ENCODE results near the gene MOB4.
A peak's percentile ranks its signal among the peaks of the same experiment; 100 is the strongest.
"Not testable (repeated sequence)": the region's sequence is repeated elsewhere in the genome, so short reads cannot be mapped to it uniquely, and the experiment has no call there.

MOB4 gene

DNA sequence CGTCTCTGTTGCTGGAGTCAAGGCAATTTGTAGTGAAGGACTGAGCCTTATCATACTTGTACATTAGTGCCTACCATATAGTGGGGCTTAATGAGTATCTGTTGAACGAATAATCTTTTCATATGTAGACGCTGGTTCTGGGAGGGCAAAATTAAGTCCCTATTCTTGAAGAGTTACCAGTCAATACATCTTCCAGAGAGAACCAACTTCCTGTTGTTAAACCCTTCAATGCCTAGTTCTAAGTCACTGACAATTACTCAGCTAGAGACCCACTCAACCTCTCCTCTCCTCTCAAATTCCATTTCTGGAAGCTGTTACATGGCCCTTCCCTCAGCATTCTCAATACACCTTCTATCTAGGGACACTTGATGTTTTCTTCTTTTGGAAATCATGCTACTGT lies 1.1 kb upstream of the MOB4 start:
- peak; percentile 21 for DNase-seq (ENCODE audit: low read depth)

DNA sequence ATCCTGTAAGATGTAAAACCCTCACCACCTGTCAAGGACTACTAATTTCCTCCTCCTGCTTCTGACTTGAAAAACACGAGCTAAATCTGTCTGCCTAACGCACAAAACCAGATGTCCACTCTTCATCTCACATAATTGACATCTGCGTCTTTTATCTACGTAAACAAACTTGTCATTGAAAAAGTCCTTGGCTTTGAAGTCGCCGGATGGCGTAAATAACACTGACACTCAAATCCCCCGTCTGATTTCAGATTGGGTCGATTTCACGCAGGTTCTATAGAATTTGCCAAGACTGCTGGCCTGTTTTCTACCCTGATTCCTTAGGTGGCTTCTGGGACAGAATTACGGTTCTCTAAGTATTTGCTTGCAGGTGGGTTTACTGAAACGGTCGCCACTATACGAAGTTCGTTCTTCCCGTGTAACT lies 539 bp upstream of the MOB4 start:
- no peak for DNase-seq (ENCODE audit: low read depth)

- peak; percentile 52 for DNase-seq (ENCODE audit: low read depth)
These were observed 511 bp downstream of the MOB4 start for GRCh38 chr2:197516393-197516761.

DNA sequence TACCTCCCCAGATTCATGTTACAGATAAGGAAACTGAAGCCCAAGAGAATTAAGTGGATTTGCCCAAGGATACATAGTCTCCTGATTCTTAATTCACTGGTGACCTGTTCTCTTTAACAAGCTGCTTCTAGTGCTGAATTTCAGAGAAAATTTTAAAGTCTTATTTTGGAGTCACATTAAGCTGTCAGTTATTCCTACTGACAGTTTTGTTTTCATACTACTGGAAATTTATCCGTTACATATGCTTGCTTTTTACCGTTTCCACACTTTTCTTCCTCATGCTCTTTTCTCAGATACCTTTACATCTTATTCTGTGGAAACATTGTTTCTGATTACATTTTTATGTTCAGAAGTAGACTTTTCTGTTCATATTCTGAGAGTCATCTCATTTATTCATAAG lies 1.3 kb downstream of the MOB4 start:
- DNase-seq (ENCODE audit: low read depth): no peak

- peak; percentile 37 for DNase-seq (ENCODE audit: low read depth)
These were observed 22.5 kb downstream of the MOB4 start for GRCh38 chr2:197538412-197538811.

- DNase-seq (ENCODE audit: low read depth): no peak
These were observed 23.9 kb downstream of the MOB4 start for GRCh38 chr2:197539734-197540133.

GRCh38 chr2:197543206-197543605 lies 27.3 kb downstream of the MOB4 start:
- DNase-seq (ENCODE audit: low read depth): no peak

DNA sequence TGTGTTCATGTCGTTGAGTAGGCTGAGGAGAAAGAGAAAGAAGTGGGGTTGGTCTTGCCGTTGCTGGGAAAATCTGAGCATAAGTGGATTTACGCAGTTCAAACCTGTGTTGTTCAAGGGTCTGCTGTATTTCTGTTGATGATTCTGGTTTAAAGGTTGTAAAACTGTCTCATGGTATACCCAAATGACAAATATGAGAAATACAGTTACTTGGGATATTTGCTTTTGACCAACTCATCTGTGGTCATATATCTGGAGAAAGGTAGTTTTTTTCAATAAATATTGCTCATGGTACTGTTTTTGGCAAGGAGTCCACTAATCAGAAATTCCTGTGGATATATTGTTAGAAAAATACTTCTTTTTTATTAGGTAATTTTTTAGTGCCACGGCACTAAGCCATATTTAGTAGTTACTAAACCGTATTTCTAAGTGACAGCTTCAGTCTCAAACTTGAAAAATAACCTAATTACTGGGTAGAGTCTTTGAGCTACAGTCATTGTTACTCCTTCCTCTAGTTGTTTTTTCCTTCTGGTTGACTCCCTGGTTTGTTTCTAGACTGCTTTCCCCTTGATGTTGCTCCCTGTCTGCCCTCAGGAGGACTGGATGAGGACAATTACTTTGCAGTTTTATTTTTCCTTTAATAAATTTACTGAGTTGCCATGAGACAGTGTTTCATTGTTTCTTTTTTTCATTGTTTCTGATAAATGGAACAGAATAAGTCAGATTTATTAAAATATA lies 31.5 kb downstream of the MOB4 start:
- DNase-seq (ENCODE audit: low read depth): no peak

GRCh38 chr2:197548582-197548981 lies 32.7 kb downstream of the MOB4 start:
- no peak for DNase-seq (ENCODE audit: low read depth)

DNA sequence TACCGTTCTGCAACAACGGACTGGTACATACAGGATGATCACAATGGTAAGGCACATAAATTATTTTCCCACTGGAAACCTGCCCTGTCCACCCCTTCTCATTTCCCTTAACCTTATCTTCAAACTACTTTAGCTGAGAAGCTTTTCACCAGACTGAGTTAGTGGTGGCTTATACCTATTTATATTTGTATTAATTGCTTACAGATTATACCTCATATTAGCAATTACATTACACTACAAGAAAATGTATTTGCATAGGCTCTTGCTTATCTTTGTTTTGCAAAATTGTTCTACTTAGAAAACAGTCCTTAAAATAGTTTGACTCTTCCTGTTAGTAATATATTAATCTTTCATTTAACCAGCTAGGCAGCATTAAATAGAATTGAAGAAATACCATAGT lies 35.4 kb downstream of the MOB4 start:
- DNase-seq (ENCODE audit: low read depth): not testable (repeated sequence)

DNA sequence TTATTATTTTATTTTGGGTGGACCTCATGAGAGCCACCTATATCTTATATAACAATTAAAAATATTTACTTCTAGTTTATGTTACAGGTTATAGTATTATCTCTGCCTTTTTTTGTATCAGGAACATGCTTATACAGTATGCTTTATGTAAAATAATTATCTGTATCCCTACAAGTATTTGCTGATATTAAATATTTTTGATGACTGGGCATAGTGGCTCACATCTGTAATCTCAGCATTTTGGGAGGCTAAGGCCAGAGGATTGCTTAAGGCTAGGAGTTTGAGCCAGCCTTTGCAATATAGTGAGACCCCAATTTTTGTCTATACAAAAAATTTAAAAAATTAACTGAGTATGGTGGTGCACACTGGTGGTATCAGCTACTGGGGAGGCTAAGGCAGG lies 39.6 kb downstream of the MOB4 start:
- no peak for DNase-seq (ENCODE audit: low read depth)

GRCh38 chr2:197556456-197556855 lies 40.6 kb downstream of the MOB4 start:
- DNase-seq (ENCODE audit: low read depth): peak; percentile 53

DNA sequence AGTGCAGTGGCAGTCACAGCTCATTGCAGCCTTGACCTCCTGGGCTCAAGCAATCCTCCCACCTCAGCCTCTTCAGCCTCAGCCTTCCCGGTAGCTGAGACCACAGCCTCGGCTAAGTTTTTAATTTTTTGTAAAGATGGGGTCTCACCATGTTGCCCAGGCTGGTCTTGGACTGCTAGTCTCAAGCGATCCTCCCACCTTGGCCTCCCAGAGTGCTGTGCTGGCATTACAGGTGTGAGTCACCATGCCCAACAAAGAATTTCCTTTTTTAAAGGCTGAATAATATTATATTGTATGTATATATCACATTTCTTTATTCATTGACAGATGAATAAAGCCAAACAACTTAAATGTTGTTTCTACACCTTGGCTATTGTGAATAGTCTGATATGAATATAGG lies 42.5 kb downstream of the MOB4 start:
- no peak for DNase-seq (ENCODE audit: low read depth)

DNA sequence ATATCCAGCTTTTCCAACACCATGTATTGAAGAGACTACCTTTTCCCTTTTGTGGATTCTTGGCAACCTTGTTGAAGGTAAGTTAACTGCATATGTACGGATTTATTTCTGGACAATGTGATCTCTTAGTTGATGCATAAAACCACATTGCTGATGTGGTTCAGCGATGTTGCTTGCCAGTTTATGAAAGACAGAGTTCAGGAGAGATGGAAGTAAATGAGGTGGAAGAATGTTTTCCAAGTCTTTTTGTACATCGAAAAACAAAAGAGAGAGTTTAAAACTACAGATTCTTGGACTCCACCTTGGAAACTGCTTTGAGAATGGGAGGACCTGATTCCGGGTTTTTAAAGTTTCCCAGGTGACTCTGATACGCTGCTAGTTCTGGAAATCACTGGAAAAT lies 43.8 kb downstream of the MOB4 start:
- DNase-seq (ENCODE audit: low read depth): no peak

- no peak for DNase-seq (ENCODE audit: low read depth)
These were observed 44.3 kb downstream of the MOB4 start for GRCh38 chr2:197560146-197560665.

DNA sequence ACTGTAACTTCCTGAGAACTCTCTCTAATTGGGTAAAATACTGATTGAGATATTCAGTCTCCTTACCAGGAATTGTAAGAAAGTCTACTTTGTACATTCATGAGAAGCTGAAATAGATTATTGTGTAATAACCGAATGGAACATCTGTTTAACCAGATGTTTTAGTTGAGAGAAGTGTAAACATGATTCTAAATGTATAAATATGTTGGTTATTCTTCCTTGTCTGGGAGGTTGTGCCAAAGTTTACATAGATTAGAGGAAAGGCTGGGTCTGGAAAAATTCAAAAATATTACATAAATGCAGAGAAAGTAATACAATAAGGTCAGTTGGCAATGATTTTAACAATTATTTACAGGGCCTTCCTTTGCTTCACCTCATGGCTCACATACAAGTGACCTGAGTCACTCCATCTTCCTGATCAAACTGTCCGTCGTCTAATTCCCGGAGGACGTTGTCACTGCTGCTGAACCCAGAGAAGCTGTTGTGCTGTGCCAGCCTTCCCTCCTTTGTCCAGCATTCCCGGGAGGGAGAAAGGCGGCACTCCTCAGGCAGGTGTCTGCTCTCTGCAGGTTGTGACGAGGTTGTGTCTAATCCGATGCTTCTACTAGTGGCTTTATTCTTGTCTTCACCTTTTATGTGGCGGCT lies 55.9 kb downstream of the MOB4 start:
- peak; percentile 63 for DNase-seq (ENCODE audit: low read depth)

GRCh38 chr2:197573608-197574007 lies 57.7 kb downstream of the MOB4 start:
- no peak for DNase-seq (ENCODE audit: low read depth)

DNA sequence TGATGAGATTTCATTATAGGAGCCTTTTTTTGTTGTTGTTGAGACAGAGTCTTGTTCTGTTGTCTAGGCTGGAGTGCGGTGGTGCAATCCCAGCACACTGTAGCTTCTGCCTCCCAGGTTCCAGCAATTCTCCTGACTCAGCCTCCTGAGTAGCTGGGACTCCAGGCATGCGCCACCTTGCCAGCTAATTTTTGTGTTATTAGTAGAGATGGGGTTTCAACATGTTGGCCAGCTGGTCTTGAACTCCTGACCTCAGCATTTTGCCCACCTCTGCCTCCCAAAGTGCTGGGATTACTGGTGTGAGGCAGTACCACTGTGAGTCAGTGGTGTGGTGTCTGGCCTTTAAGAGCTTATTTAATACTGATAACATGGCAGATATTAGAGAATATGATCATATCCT lies 60.1 kb downstream of the MOB4 start:
- DNase-seq (ENCODE audit: low read depth): peak; percentile 31

- peak; percentile 75 for DNase-seq (ENCODE audit: low read depth)
These were observed 60.8 kb downstream of the MOB4 start for GRCh38 chr2:197576631-197577030.

DNA sequence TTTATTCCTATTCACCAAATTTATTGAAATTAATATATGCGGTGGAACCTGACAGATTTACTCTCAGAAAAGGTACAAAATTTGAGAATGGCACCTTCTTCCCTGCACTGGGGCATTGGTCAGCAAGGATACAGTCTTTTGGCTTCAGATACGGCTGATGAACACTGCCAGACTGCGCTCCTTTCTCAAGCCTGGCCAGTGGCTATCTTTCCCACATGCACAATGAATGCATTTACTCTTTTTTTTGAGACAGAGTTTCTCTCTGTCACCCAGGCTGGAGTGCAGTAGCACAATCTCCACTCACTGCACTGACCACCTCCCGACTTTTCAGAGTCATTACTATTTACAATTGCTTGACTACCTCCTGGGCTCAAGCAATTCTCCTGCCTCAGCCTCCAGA lies 61.6 kb downstream of the MOB4 start:
- DNase-seq (ENCODE audit: low read depth): no peak

DNA sequence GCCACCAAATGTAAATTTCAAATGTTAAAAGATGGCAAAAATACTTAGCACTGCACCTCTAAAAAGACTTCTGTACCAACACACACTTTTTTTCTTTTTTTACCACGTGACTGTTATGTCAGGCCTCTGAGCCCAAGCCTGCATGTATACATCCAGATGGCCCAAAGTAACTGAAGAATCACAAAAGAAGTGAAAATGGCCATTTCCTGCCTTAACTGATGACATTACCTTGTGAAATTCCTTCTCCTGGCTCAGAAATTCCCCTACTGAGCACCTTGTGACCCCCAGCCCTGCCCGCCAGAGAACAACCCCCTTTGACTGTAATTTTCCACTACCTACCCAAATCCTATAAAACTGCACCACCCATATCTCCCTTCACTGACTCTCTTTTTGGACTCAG lies 62.4 kb downstream of the MOB4 start:
- not testable (repeated sequence) for DNase-seq (ENCODE audit: low read depth)

GRCh38 chr2:197580166-197580565 lies 64.3 kb downstream of the MOB4 start:
- DNase-seq (ENCODE audit: low read depth): peak; percentile 13

GRCh38 chr2:197587255-197587654 lies 71.4 kb downstream of the MOB4 start:
- DNase-seq (ENCODE audit: low read depth): not testable (repeated sequence)

Data from EH (cell line).